Measurements from ENCODE around the gene TCP11L1.
"Not testable (repeated sequence)": the region's sequence is repeated elsewhere in the genome, so short reads cannot be mapped to it uniquely, and the experiment has no call there.

GRCh38 chr11:33122696-33123095 lies 83.3 kb downstream of the TCP11L1 start:
- not testable (repeated sequence) for TF ChIP-seq POLR2A, EP300 (IDR thresholded peaks at IDR 0.05)

Data from sigmoid colon (tissue), 4 donors.